CD4-positive, alpha-beta memory T cell (primary cell): ENCODE data around the gene ZBTB8OS. TPM values are rescaled to one million over a fixed set of nuclear protein-coding genes. Genes with fewer than 3 reads are reported as not detected.
A peak's percentile ranks its signal among the peaks of the same experiment; 100 is the strongest.

Experiments used
- CTCF ChIA-PET: fragments of 350-600 bp; sonication (Branson Sonifier 250); formaldehyde crosslinking; loops from one replicate; lab custom pipeline; 2021; ENCODE audit warnings: inconsistent platforms; ENCODE audit not compliant: partially characterized antibody; lab: Charles Lee
- POLR2A ChIA-PET: fragments of 350-600 bp; sonication (Branson Sonifier 250); formaldehyde crosslinking; loops from one replicate; lab custom pipeline; 2021; ENCODE audit not compliant: partially characterized antibody; lab: Charles Lee
- DNase-seq, 5 donors: peaks; one replicate each; pipeline versions ENCODE4 v3.0.0 to v3.0.0-alpha.2; 2020 to 2022; ENCODE audit warnings: mixed read lengths in 1 of 5
- H3K27ac ChIP-seq: one replicate; pipeline ENCODE4 v1.7.0; 2013; ENCODE audit warnings: low read depth, low read length
- H3K27me3 ChIP-seq: 2 replicates; pipeline ENCODE4 v1.7.0; 2013; ENCODE audit warnings: mild to moderate bottlenecking, low read length, moderate library complexity; ENCODE audit not compliant: insufficient read depth
- H3K36me3 ChIP-seq: 2 replicates; pipeline ENCODE4 v1.7.0; 2013; ENCODE audit warnings: mild to moderate bottlenecking, low read length, moderate library complexity; ENCODE audit not compliant: insufficient read depth
- H3K4me1 ChIP-seq: 2 replicates; pipeline ENCODE4 v1.7.0; 2013; ENCODE audit warnings: mild to moderate bottlenecking, low read length, moderate library complexity; ENCODE audit not compliant: insufficient read depth
- H3K4me3 ChIP-seq, 2 donors: one replicate each; pipeline ENCODE4 v1.7.0; 2013; ENCODE audit warnings: low read length in 2 of 2, mild to moderate bottlenecking in 1 of 2
- H3K9me3 ChIP-seq, 2 donors: one replicate each; pipeline ENCODE4 v1.7.0; 2013; ENCODE audit warnings: low read length in 2 of 2, control low read depth in 1 of 2; ENCODE audit not compliant: control insufficient read depth in 1 of 2
- H3K27ac Mint-ChIP-seq, 7 donors: one replicate each; pipeline ENCODE4 v1.8.0; 2020 to 2021; ENCODE audit warnings: mixed read lengths in 7 of 7, mild to moderate bottlenecking in 6 of 7, inconsistent platforms in 3 of 7, moderate library complexity in 3 of 7
- H3K27me3 Mint-ChIP-seq, 2 donors: one replicate each; pipeline ENCODE4 v1.8.0; 2020 to 2021; ENCODE audit warnings: mixed read lengths in 2 of 2
- H3K36me3 Mint-ChIP-seq, 2 donors: one replicate each; pipeline ENCODE4 v1.8.0; 2020 to 2021; ENCODE audit warnings: mixed read lengths in 2 of 2, inconsistent platforms in 1 of 2, mild to moderate bottlenecking in 1 of 2
- H3K4me1 Mint-ChIP-seq, 4 donors: one replicate each; pipeline ENCODE4 v1.8.0; 2020 to 2021; ENCODE audit warnings: mixed read lengths in 4 of 4, mild to moderate bottlenecking in 1 of 4
- H3K4me3 Mint-ChIP-seq, 8 donors: one replicate each; pipeline ENCODE4 v1.8.0; 2020 to 2021; ENCODE audit warnings: mixed read lengths in 8 of 8, mild to moderate bottlenecking in 7 of 8, moderate library complexity in 6 of 8, inconsistent platforms in 3 of 8
- H3K9me3 Mint-ChIP-seq, 8 donors: one replicate each; pipeline ENCODE4 v1.8.0; 2020 to 2021; ENCODE audit warnings: mixed read lengths in 8 of 8, mild to moderate bottlenecking in 5 of 8, inconsistent platforms in 3 of 8, moderate library complexity in 1 of 8
- intact Hi-C: fragments of 100-400 bp; cut with micrococcal nuclease; formaldehyde crosslinking; loops from one replicate; pipeline ENCODE4 v1.15.1; 2023
- polyA plus RNA-seq, 2 donors: library from polyadenylated mRNA; unstranded; fragments of 300-500 nt; fragmentation: Illumina TruSeq; gene quantifications; one replicate each; pipeline ENCODE4 v1.2.3, GENCODE V29; 2021
- total RNA-seq, 2 experiments: library from RNA; stranded (reverse); gene quantifications; one replicate each; pipeline ENCODE4 v1.2.3, GENCODE V29; 2021

The ZBTB8OS gene
- total and polyA plus RNA-seq, 4 experiments from 2014 or later: 54.0 to 94.4 (median 63.2) TPM

DNA sequence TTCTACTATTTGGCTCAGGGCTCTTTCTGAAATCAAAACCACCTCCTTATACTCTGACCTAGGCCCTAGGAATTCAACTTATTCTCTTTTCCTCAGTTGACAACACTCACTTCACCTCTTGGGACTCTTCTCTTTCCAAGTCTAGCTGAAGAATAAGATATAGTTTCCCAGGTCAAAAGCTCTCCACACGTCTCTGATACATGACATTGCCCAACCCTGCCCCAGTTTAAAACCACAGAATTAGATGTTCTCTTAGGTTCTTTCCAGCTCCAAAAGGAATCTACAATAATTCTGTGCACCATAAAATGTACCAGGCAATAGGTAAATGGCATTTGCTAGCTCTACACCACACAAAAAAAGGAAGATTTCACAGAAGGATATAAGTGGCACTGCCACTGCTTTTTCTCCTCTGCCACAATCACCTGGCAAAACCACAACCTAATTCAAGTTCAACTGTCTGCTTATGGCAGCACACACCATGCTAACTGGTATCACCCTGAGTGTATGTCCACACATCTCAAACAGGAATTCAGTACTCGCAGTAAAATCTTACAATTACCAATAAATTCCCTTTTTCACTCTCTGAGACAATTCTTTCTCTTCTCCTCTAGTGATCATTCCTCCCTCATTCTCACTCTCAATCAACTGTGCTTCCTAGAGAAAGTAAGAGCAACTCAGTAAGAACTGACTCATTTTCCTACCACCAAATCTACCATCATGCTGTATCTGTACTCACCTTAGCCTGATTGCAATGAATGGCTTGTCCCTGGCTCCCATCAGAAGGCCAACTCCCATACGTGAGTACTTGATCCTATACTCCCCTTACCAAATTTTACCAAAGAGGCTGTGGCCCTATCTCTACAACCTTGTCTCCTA lies 27.3 kb downstream of the ZBTB8OS start:
- Histone ChIP-seq H3K36me3 (no peaks in the 10 kb centered on the region), H3K4me3 (no peak overlapping the region), H3K27me3 (no peaks in the 10 kb centered on the region), H3K9me3 (no peaks in the 10 kb centered on the region), H3K4me1 (peaks cover 18% of the 10 kb centered on the region), H3K27ac (no peak overlapping the region)
- no peak for DNase-seq
- H3K36me3 Mint-ChIP-seq: peaks cover 40 to 52% of the 10 kb centered on the region in 2 donors
- CTCF ChIA-PET: no interaction called here
- no peak overlapping the region for H3K4me3 Mint-ChIP-seq
- peaks cover 15 to 30% (median 23%) of the 10 kb centered on the region in 4 donors for H3K4me1 Mint-ChIP-seq
- POLR2A ChIA-PET: no interaction called here
- no peaks in the 10 kb centered on the region for H3K9me3 Mint-ChIP-seq
- intact Hi-C loops: no loop called here
- no peaks in the 10 kb centered on the region for H3K27me3 Mint-ChIP-seq
- peak overlapping the region; percentile 3 to 78 (median 31) for H3K27ac Mint-ChIP-seq

DNA sequence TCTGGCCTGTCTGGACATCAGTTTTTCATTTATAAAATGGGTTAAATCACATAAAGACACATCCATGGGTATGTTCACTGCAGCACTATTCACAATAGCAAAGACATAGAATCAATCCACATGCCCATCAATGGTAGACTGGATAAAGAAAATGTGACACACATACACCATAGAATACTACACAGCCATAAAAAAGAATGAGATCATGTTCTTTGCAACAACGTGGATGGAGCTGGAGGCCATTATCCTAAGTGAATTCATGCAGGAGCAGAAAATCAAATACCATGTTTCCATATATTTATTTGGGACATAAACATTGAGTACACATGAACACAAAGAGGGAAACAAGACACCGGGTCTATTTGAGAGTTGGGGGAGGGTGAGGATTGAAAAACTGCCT lies 28.1 kb downstream of the ZBTB8OS start:
- H3K27ac Mint-ChIP-seq: peak overlapping the region in 1 of 7 donors; percentile 72
- Histone ChIP-seq H3K9me3 (no peaks in the 10 kb centered on the region), H3K4me1 (peaks cover 12% of the 10 kb centered on the region), H3K36me3 (no peaks in the 10 kb centered on the region), H3K4me3 (no peak overlapping the region), H3K27ac (no peak overlapping the region), H3K27me3 (no peaks in the 10 kb centered on the region)
- peaks cover 34 to 46% of the 10 kb centered on the region in 2 donors for H3K36me3 Mint-ChIP-seq
- H3K9me3 Mint-ChIP-seq: no peaks in the 10 kb centered on the region
- H3K27me3 Mint-ChIP-seq: no peaks in the 10 kb centered on the region
- ChIA-PET POLR2A (no interaction called here), CTCF (no interaction called here)
- no peak overlapping the region for H3K4me3 Mint-ChIP-seq
- intact Hi-C loops: no loop called here
- no peak for DNase-seq
- H3K4me1 Mint-ChIP-seq: peaks cover 14 to 24% (median 18%) of the 10 kb centered on the region in 4 donors

DNA sequence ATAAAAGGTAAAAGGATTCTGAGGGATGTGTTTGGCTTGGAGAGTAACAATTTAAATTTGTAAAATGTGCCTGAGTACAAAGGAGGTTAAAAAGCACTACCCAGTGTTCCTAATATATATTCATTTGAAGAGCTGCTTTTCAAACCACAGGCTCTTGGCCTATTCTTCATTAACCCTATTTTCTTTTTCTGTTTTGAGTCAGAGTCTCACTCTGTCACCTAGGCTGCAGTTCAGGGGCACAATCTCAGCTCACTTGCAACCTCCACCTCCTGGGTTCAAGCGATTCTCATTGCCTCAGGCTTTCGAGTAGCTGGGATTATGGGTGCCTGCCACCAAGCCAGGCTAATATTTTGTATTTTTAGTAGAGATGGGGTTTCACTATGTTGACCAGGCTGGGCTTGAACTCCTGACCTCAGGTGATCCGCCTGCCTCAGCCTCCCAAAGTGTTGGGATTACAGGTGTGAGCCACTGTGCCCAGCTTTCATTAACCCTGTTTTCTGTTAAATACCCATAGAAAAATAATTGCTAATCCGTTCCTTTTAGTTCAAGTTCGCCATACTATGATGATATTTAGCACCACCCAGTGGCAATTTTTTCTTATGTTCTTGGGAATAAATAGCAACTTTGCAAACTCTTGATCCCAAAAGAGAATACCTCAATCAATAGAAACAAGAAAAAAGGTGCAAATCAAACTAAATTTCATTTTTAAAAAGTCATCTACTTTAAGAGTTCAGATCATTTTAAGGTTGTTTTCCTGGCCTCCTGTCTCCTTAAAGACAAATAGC lies 30.5 kb downstream of the ZBTB8OS start:
- ChIA-PET CTCF (no interaction called here), POLR2A (no interaction called here)
- no peak overlapping the region for H3K27ac Mint-ChIP-seq
- no peaks in the 10 kb centered on the region for H3K9me3 Mint-ChIP-seq
- no peaks in the 10 kb centered on the region for H3K9me3 ChIP-seq
- H3K27me3 Mint-ChIP-seq: no peaks in the 10 kb centered on the region
- intact Hi-C loops: no loop called here
- H3K27ac ChIP-seq: no peak overlapping the region
- H3K36me3 Mint-ChIP-seq: peaks cover 34 to 41% of the 10 kb centered on the region in 2 donors
- no peak overlapping the region for H3K4me3 Mint-ChIP-seq
- DNase-seq: no peak
- peaks cover 12% of the 10 kb centered on the region for H3K4me1 ChIP-seq
- H3K4me1 Mint-ChIP-seq: peaks cover 14 to 19% (median 16%) of the 10 kb centered on the region in 4 donors
- H3K27me3 ChIP-seq: no peaks in the 10 kb centered on the region
- no peak overlapping the region for H3K4me3 ChIP-seq
- no peaks in the 10 kb centered on the region for H3K36me3 ChIP-seq

DNA sequence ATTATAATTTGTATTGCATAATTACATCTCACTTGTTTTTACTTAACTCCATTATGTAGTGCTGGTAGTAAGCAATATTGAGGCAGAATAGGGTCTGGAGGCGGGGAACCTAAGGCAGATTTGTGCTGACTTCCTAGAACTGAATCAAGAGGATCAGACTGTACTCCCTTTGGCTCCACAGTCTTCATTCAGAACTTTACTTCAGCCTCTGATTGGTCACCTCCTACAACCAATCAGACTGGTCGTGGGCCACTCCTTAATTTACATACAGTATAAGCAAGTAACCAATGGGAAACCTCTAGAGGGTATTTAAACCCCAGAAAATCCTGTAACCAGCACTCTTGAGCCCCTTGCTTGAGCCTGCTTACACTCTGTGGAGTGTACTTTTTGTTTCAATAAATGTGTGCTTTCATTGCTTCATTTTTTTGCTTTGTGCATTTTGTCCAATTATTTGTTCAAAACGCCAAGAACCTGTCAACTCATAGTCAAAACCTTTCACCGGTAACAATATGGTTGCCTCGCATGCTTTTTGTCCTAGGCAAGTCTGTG lies 31.6 kb downstream of the ZBTB8OS start:
- intact Hi-C loops: no loop called here
- no peaks in the 10 kb centered on the region for H3K36me3 ChIP-seq
- peaks cover 10 to 12% (median 11%) of the 10 kb centered on the region in 4 donors for H3K4me1 Mint-ChIP-seq
- DNase-seq: no peak
- no peaks in the 10 kb centered on the region for H3K9me3 ChIP-seq
- H3K27ac ChIP-seq: no peak overlapping the region
- H3K4me3 ChIP-seq: no peak overlapping the region
- no peaks in the 10 kb centered on the region for H3K27me3 ChIP-seq
- H3K27ac Mint-ChIP-seq: no peak overlapping the region
- peaks cover 5% of the 10 kb centered on the region for H3K4me1 ChIP-seq
- peaks cover 30 to 36% of the 10 kb centered on the region in 2 donors for H3K36me3 Mint-ChIP-seq
- ChIA-PET POLR2A (no interaction called here), CTCF (interaction anchor here (0.7 kb wide), 1 partner anchor 79 kb away, joined by 3 read pairs; the partner anchor contains the start of gene ZBTB8A)
- no peaks in the 10 kb centered on the region for H3K27me3 Mint-ChIP-seq
- no peak overlapping the region for H3K4me3 Mint-ChIP-seq
- H3K9me3 Mint-ChIP-seq: no peaks in the 10 kb centered on the region

DNA sequence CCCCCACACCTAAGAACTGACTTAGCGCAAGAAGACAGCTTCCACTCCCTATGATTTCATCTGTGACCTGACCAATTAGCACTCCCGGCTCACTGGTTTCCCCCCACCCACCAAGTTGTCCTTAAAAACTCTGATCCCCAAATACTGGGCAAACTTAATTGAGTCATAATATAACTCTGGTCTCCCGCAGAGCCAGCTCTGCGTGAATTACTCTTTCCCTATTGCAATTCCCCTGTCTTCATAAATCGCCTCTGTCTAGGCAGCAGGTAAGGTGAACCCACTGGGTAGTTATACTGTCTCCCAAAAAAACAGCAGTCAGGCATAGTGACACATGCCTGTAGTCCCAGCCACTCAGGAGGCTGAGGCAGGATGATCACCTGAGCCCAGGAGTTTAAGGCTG lies 36.9 kb downstream of the ZBTB8OS start:
- H3K27ac Mint-ChIP-seq: no peak overlapping the region

DNA sequence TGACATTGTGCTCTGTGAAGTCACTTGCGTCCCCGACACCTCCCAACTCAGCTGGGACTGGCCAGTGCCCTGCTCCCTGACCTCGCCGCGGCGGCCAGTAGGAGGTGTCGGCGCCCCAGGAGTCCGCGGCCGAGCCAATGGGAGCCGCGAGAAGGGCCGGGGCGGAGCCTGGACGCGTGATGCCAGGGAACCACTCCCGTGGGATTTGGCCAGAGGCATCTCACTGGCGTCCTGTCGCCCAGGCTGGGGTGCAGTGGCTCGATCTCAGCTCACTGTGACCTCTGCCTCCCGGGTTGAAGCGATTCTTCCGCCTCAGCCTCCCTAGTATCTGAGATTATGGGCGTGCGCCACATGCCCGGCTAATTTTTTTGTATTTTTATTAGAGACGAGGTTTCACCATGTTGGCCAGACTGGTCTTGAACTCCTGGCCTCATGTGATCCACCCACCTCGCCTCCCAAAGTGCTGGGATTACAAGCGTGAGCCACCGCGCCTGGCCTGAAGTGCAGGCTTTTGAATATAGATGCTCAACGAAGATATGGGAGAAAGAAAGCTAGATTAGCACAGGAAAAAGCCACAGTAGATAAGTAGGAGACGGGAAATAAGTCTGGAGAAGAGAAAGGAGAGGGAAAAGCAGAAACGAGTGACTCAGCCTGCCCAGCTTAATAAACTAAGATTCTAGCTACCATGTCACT lies 38.0 kb downstream of the ZBTB8OS start:
- peak in 3 of 5 donors; percentile 10 to 21 (median 11) for DNase-seq
- no peaks in the 10 kb centered on the region for H3K9me3 ChIP-seq
- H3K27ac ChIP-seq: no peak overlapping the region
- H3K4me1 Mint-ChIP-seq: peaks cover 0 to 10% (median 3%) of the 10 kb centered on the region in 4 donors
- CTCF ChIA-PET: no interaction called here
- H3K4me3 ChIP-seq: peak overlapping the region; percentile 17 to 28
- no peaks in the 10 kb centered on the region for H3K36me3 ChIP-seq
- no peaks in the 10 kb centered on the region for H3K27me3 ChIP-seq
- H3K36me3 Mint-ChIP-seq: peaks cover 5 to 8% of the 10 kb centered on the region in 2 donors
- H3K27ac Mint-ChIP-seq: peak overlapping the region in 2 of 7 donors; percentile 3 to 25
- POLR2A ChIA-PET: no interaction called here
- H3K9me3 Mint-ChIP-seq: no peaks in the 10 kb centered on the region
- H3K4me3 Mint-ChIP-seq: peak overlapping the region; percentile 59 to 75 (median 68)
- intact Hi-C loops: no loop called here
- H3K4me1 ChIP-seq: peaks cover 7% of the 10 kb centered on the region
- H3K27me3 Mint-ChIP-seq: no peaks in the 10 kb centered on the region

More for the DNA sequence above, 36.9 kb downstream of the ZBTB8OS start:
- CTCF ChIA-PET: interaction anchor here (0.8 kb wide), 1 partner anchor 161 kb away, joined by 3 read pairs; no protein-coding TSS in a partner anchor
- Histone ChIP-seq H3K27ac (no peak overlapping the region), H3K4me3 (no peak overlapping the region), H3K27me3 (no peaks in the 10 kb centered on the region), H3K36me3 (no peaks in the 10 kb centered on the region), H3K9me3 (no peaks in the 10 kb centered on the region), H3K4me1 (peaks cover 7% of the 10 kb centered on the region)
- H3K36me3 Mint-ChIP-seq: peaks cover 5 to 6% of the 10 kb centered on the region in 2 donors
- peaks cover 0 to 10% (median 3%) of the 10 kb centered on the region in 4 donors for H3K4me1 Mint-ChIP-seq
- no peak for DNase-seq
- intact Hi-C loops: no loop called here
- H3K9me3 Mint-ChIP-seq: no peaks in the 10 kb centered on the region
- POLR2A ChIA-PET: interaction anchor here (1.0 kb wide), 1 partner anchor 38 kb away, joined by 3 read pairs; the partner anchor contains the start of gene RBBP4
- H3K27me3 Mint-ChIP-seq: no peaks in the 10 kb centered on the region
- no peak overlapping the region for H3K4me3 Mint-ChIP-seq
